ENCODE results near the gene ZBTB49. TPM values are rescaled to one million over a fixed set of nuclear protein-coding genes. Genes with fewer than 3 reads are reported as not detected.

The ZBTB49 gene
- polyA plus RNA-seq, 1 experiment, result 1.9 TPM

DNA sequence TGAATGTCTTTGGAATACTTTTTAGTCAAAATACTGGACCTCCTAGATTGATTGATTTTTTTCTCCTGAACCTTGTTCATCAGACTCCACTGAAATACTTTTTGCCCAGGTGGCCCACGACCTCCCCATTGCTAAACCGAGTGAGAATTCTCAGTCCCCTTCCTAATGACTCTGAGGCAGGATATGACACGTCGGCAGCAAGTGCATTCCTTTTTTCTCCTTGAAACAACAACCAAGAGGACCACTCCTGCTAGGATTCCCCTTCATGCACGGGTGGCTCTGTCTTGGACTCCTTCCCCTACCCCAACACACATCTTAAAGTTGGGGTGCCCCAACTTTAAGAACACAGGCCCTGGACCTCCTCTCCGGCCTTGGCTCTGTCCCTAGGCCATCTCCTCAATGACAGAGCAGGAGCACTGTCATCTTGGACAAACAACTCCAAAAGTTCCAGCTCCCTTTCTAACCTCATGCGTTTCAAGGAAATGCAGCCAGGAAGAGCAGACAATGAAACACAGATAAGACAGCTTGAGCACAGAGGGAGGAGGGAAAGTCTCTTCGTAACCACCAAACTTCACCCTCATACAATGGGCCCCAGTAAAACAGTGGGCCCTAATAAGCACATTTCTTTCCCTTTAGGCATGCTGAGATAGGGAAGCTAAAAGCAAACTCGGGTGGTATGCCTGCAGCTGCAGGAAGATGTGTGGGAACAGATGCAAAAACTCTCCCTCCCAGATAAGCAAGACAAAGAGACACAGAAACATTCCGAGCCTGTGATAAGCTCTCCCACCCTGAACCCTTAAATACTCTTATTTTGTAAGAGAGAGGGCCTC, 33.9 kb downstream of the ZBTB49 start:
- Histone ChIP-seq H3K4me3 (ENCODE audit: low read depth, low read length) (no peak overlapping the region), H3K27me3 (ENCODE audit: control insufficient read depth, insufficient read depth, low read length) (no peaks in the 10 kb centered on the region; the same call in 1 of the 2 replicates), H3K36me3 (ENCODE audit: control insufficient read depth, insufficient read depth, low read length) (peaks cover 9% of the 10 kb centered on the region)
- ChIA-PET POLR2A (no interaction called here), CTCF (no interaction called here)
- DNase-seq (ENCODE audit: low read depth), result no peak
- TF ChIP-seq, protein P1, sequence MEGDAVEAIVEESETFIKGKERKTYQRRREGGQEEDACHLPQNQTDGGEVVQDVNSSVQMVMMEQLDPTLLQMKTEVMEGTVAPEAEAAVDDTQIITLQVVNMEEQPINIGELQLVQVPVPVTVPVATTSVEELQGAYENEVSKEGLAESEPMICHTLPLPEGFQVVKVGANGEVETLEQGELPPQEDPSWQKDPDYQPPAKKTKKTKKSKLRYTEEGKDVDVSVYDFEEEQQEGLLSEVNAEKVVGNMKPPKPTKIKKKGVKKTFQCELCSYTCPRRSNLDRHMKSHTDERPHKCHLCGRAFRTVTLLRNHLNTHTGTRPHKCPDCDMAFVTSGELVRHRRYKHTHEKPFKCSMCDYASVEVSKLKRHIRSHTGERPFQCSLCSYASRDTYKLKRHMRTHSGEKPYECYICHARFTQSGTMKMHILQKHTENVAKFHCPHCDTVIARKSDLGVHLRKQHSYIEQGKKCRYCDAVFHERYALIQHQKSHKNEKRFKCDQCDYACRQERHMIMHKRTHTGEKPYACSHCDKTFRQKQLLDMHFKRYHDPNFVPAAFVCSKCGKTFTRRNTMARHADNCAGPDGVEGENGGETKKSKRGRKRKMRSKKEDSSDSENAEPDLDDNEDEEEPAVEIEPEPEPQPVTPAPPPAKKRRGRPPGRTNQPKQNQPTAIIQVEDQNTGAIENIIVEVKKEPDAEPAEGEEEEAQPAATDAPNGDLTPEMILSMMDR (IDR thresholded peaks at IDR 0.05; ENCODE audit: insufficient read depth, low read depth, low read length), result no peak

DNA sequence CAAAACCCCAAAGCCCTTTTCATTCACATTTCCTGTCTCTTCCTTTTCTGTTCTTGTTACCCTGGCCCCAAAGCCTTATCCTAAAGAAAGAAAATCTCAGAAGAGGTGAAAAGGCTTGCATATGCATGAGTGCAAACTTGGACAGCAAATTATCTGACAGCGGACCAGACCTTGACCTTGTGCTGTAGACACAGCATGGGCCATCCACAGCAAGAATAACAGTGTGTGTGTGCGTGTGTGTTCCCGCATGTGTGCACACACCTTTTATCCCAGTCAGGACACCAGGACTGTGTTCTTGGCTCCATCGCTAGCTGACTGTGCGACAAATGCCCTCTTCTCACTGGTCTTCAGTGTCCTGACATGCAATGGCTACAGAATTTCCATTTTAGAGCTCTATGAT, 35.3 kb downstream of the ZBTB49 start:
- Histone ChIP-seq H3K4me3 (ENCODE audit: low read depth, low read length) (no peak overlapping the region), H3K36me3 (ENCODE audit: control insufficient read depth, insufficient read depth, low read length) (peaks cover 9% of the 10 kb centered on the region), H3K27me3 (ENCODE audit: control insufficient read depth, insufficient read depth, low read length) (no peaks in the 10 kb centered on the region; the same call in 1 of the 2 replicates)
- TF ChIP-seq, protein P1 (IDR thresholded peaks at IDR 0.05; ENCODE audit: insufficient read depth, low read depth, low read length), result no peak
- ChIA-PET CTCF (interaction anchor here (1.1 kb wide), 1 partner anchor 10 kb away, joined by 5 read pairs; no protein-coding TSS in a partner anchor), POLR2A (no interaction called here)
- no peak for DNase-seq (ENCODE audit: low read depth)

DNA sequence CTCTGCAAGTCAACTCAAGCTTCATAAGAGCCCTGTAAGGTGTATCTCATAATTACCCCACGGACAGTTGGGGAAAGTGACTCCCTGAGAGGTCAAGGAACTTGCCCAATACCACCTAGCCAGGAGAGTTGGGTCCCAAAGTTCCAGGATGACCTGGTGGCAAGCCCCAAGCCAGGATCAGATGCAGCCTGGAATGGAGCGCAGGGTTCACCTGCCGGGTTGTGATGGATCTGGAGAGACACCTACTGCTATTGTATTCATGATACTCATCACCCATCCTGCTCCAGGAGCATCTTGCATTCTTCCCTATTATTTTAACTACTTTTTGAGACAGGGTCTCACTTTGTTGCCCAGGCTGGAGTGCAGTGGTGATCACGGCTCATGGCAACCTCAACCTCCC, 36.1 kb downstream of the ZBTB49 start:
- TF ChIP-seq, protein P1 (IDR thresholded peaks at IDR 0.05; ENCODE audit: insufficient read depth, low read depth, low read length), result no peak
- ChIA-PET POLR2A (no interaction called here), CTCF (no interaction called here)
- H3K27me3 ChIP-seq (ENCODE audit: control insufficient read depth, insufficient read depth, low read length), result peaks cover 4% of the 10 kb centered on the region
- no peak overlapping the region for H3K4me3 ChIP-seq (ENCODE audit: low read depth, low read length)
- no peak for DNase-seq (ENCODE audit: low read depth)
- peaks cover 5% of the 10 kb centered on the region for H3K36me3 ChIP-seq (ENCODE audit: control insufficient read depth, insufficient read depth, low read length)

DNA sequence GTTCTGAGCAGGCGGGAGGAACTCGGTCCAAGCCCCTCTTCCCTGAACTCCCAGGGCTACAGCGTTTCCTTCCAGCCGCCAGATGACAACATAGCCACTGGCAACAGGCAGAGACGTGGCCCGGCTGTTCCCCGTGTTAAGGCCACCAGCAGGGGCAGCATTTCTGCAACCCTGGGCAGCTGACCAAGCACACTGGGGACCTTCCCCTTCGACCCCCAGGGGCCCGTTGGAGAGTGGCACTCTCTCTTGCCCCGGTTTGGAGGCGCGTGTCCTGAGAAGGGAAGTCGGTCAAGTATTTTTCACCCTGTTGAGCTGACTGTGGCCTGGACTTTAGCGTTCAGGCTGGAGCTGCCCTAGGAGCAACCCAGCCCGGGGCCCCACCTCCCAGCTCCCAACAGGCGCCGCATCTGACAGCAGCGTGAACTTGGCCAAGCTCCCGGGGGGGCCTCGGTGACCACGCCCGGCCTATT, 37.6 kb downstream of the ZBTB49 start:
- POLR2A ChIA-PET, result no interaction called here
- DNase-seq (ENCODE audit: low read depth), result no peak
- no peaks in the 10 kb centered on the region for H3K36me3 ChIP-seq (ENCODE audit: control insufficient read depth, insufficient read depth, low read length)
- no peak overlapping the region for H3K4me3 ChIP-seq (ENCODE audit: low read depth, low read length)
- CTCF ChIA-PET, result interaction anchor here (1.1 to 1.3 kb wide), 2 partner anchors 10 to 67 kb away, joined by 3 read pairs; no protein-coding TSS in a partner anchor
- peaks cover 9% of the 10 kb centered on the region for H3K27me3 ChIP-seq (ENCODE audit: control insufficient read depth, insufficient read depth, low read length)
- TF ChIP-seq, protein P1 (IDR thresholded peaks at IDR 0.05; ENCODE audit: insufficient read depth, low read depth, low read length), result peak; percentile 31; the same call in 1 of the 2 replicates

DNA sequence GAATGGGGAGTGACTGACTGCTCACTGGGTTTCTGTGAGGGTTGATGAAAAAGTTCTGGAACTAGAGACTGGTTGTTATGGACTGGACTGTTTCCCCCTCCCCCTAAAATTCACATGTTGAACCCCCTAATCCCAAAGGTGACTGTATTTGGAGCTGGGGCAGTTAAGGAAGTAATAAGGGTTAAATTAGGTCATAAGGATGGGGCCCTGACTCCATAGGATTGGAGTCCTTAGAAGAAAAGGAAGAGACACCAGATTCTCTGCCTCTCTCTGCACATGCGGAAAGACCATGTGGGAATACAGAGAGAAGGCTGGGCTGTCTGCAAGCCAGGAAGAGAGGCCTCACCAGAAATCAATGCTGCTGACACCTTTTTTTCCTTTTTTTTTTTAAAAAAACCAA, 38.2 kb downstream of the ZBTB49 start:
- TF ChIP-seq, protein P1 (IDR thresholded peaks at IDR 0.05; ENCODE audit: insufficient read depth, low read depth, low read length), result no peak
- no peak for DNase-seq (ENCODE audit: low read depth)
- ChIA-PET POLR2A (no interaction called here), CTCF (interaction anchor here (1.3 kb wide), 1 partner anchor 11 kb away, joined by 3 read pairs; no protein-coding TSS in a partner anchor)
- no peak overlapping the region for H3K4me3 ChIP-seq (ENCODE audit: low read depth, low read length)
- no peaks in the 10 kb centered on the region for H3K36me3 ChIP-seq (ENCODE audit: control insufficient read depth, insufficient read depth, low read length)
- peaks cover 9% of the 10 kb centered on the region for H3K27me3 ChIP-seq (ENCODE audit: control insufficient read depth, insufficient read depth, low read length)

Data from BJ (cell line).